Heart left ventricle (tissue), 16 donors: ENCODE data around the gene TBCD. TPM values are rescaled to one million over a fixed set of nuclear protein-coding genes. Genes with fewer than 3 reads are reported as not detected.
A peak's percentile ranks its signal among the peaks of the same experiment; 100 is the strongest.

Experiments
- ATAC-seq, 4 donors: fragments of 200-7000 bp; cut with Tn5 transposase; one replicate each; pipeline ENCODE4 v1.9.1; 2020 to 2022; ENCODE audit warnings: moderate library complexity in 4 of 4, mild to moderate bottlenecking in 3 of 4, moderate number of reproducible peaks in 1 of 4
- DNase-seq, 5 donors: peaks; one replicate each; pipeline ENCODE4 v3.0.0-alpha.2; 2020
- H3K27ac ChIP-seq, 12 donors: fragments of 200-600 bp; sonication (generic) in 4 of 12; one replicate each; pipeline versions ENCODE4 v1.5.0 to v1.8.0; 2016 to 2022; ENCODE audit warnings: mild to moderate bottlenecking in 2 of 12
- H3K27me3 ChIP-seq, 9 donors: fragments of 200-600 bp; sonication (generic) in 2 of 9; one replicate each; pipeline versions ENCODE4 v1.5.1 to v1.8.0; 2016 to 2022; ENCODE audit warnings: mild to moderate bottlenecking in 3 of 9
- H3K36me3 ChIP-seq, 9 donors: fragments of 200-600 bp; sonication (generic) in 2 of 9; one replicate each; pipeline versions ENCODE4 v1.5.0 to v1.8.0; 2018 to 2022; ENCODE audit warnings: mild to moderate bottlenecking in 2 of 9
- H3K4me1 ChIP-seq, 12 donors: fragments of 200-600 bp; sonication (generic) in 4 of 12; one replicate each; pipeline versions ENCODE4 v1.5.0 to v1.8.0; 2016 to 2022; ENCODE audit warnings: mild to moderate bottlenecking in 3 of 12
- H3K4me3 ChIP-seq, 12 donors: fragments of 200-600 bp; sonication (generic) in 4 of 12; one replicate each; pipeline versions ENCODE4 v1.5.0 to v1.8.0; 2017 to 2022; ENCODE audit warnings: mild to moderate bottlenecking in 9 of 12, moderate library complexity in 4 of 12
- H3K9me3 ChIP-seq, 12 donors: fragments of 200-600 bp; sonication (generic) in 4 of 12; one replicate each; pipeline versions ENCODE4 v1.5.0 to v1.8.0; 2016 to 2022; ENCODE audit warnings: mild to moderate bottlenecking in 1 of 12
- CTCF ChIP-seq, 12 donors: fragments of 200-600 bp; sonication (generic) in 4 of 12; IDR thresholded peaks; one replicate each; pipeline versions ENCODE4 v1.5.0 to v1.8.0; 2018 to 2022; ENCODE audit warnings: antibody characterized with exemption in 12 of 12, mild to moderate bottlenecking in 5 of 12
- POLR2A ChIP-seq, 2 donors: fragments of 450-650 bp; IDR thresholded peaks; one replicate each; pipeline ENCODE4 v1.6.1; 2017; ENCODE audit warnings: antibody characterized with exemption in 2 of 2, mild to moderate bottlenecking in 2 of 2, moderate library complexity in 2 of 2
- WGBS, 4 donors: extraction: QIAGEN DNeasy Blood & Tissue Kit in 2 of 4; methylation state at CpG; one replicate each; pipeline versions ENCODE4 v1.1.5 to v1.1.7; 2013 to 2018; 5-methylcytosine and 5-hydroxymethylcytosine counted together
- intact Hi-C, 10 donors: fragments of 100-400 bp; cut with DNase I; formaldehyde crosslinking; loops; one replicate each; pipeline versions ENCODE4 v1.11.1 to v1.14.2; 2022
- polyA plus RNA-seq, 2 donors: library from polyadenylated mRNA; stranded (reverse); fragments of 200-250 nt; gene quantifications; one replicate each; pipeline ENCODE4 v1.2.3, GENCODE V29; 2013
- total RNA-seq, 9 donors: library from RNA; depleted of rRNA in 2 of 9; stranded (reverse); fragments of >200 nt in 2 of 9; fragmentation: NEBNext Ultra II Directional in 3 of 9; extraction: Animal tissue kit (Norgen Biotek cat#: 25700) in 3 of 9; gene quantifications; one replicate each; pipeline versions ENCODE4 v1.1.0 to v1.2.4, GENCODE V29; 2016 to 2023
- donor health status: ischemic (EF 13 %, LVEDD 7.1; RV severe dilation, severe dysfunction).
- donor health status: healthy with polysubstance abuse.
- donor health status: DM: no; HTN: yes; CAD: no.
- donor health status: DM: no; HTN: no; CAD: no.
- donor health status: ischemic (EF 25% LVEDD 6.9; RV normal size, moderate dysfunction).
- donor health status: ischemic (EF 25% LVEDD 5.7; RV mildly dilated, moderate dysfunction).
- donor health status: healthy.
- donor health status: DM: yes; HTN: yes; CAD: no.
- donor health status: ischemic (EF 35%, LVEDD 5.7; RV mildly dilated, moderate dysfunction).
- donor health status: nonischemic (EF 11% LVEDD 7.7; RV severe dilation, severe dysfunction).
- donor health status: DM: yes; HTN: yes; CAD: no.
- donor health status: PGD.
- donor health status: ischemic (EF 29% LVEDD 5.4; RV normal size, mild dysfunction).
- donor health status: nonischemic (EF 23%, LVEDD 6.1; RV moderate dilation, normal function).

The TBCD gene
- total and polyA plus RNA-seq, 11 donors = 36.9 to 98.4 (median 58.5) TPM

- intact Hi-C loops = loop anchor here in 2 of 10 donors (1.0 to 10.0 kb wide), 3 partner anchors 27 to 91 kb away; no protein-coding TSS in a partner anchor
- Histone ChIP-seq H3K36me3 (peaks cover 0 to 33% (median 18%) of the 10 kb centered on the region in 9 donors), H3K4me3 (peak overlapping the region in 1 of 12 donors; percentile 4), H3K27ac (peak overlapping the region; percentile 43 to 86 (median 70)), H3K4me1 (peaks cover under 1 to 54% (median 32%) of the 10 kb centered on the region in 12 donors), H3K9me3 (no peaks in the 10 kb centered on the region), H3K27me3 (no peaks in the 10 kb centered on the region)
- no peak for TF ChIP-seq CTCF (IDR thresholded peaks at IDR 0.05)
- TF ChIP-seq POLR2A (IDR thresholded peaks at IDR 0.05) = no peak
- peak in 2 of 5 donors; percentile 18 to 55 for DNase-seq
- WGBS, 4 donors = 74 to 80% (median 76%) methylated on average over 30 to 41 of the region's 41 CpGs
- ATAC-seq = no peak
These were observed 120.1 kb downstream of the TBCD start for GRCh38 chr17:82871776-82872561.

GRCh38 chr17:82872591-82873520 is 121.0 kb downstream of the TBCD start:
- peak in 1 of 5 donors; percentile 24 for DNase-seq
- Histone ChIP-seq H3K4me3 (no peak overlapping the region), H3K36me3 (peaks cover 0 to 33% (median 18%) of the 10 kb centered on the region in 9 donors), H3K9me3 (no peaks in the 10 kb centered on the region), H3K4me1 (peaks cover 3 to 53% (median 35%) of the 10 kb centered on the region in 12 donors), H3K27me3 (no peaks in the 10 kb centered on the region), H3K27ac (peak overlapping the region in 9 of 12 donors; percentile 48 to 86 (median 74))
- no peak for TF ChIP-seq POLR2A (IDR thresholded peaks at IDR 0.05)
- TF ChIP-seq CTCF (IDR thresholded peaks at IDR 0.05) = no peak
- 85 to 91% (median 85%) methylated on average over 24 to 33 of the region's 33 CpGs for WGBS, 4 donors
- intact Hi-C loops = loop anchor here in 1 of 10 donors (10.0 kb wide), 1 partner anchor 68 kb away; no protein-coding TSS in a partner anchor
- ATAC-seq = no peak

GRCh38 chr17:82873521-82873920 is 121.7 kb downstream of the TBCD start:
- ATAC-seq (no peak), DNase-seq (no peak)
- Histone ChIP-seq H3K27me3 (no peaks in the 10 kb centered on the region), H3K4me3 (no peak overlapping the region), H3K4me1 (peaks cover 3 to 53% (median 35%) of the 10 kb centered on the region in 12 donors), H3K9me3 (no peaks in the 10 kb centered on the region), H3K27ac (peak overlapping the region in 2 of 12 donors; percentile 70 to 74), H3K36me3 (peaks cover 0 to 33% (median 18%) of the 10 kb centered on the region in 9 donors)
- intact Hi-C loops = loop anchor here in 1 of 10 donors (10.0 kb wide), 1 partner anchor 69 kb away; no protein-coding TSS in a partner anchor
- WGBS, 4 donors = 95% methylated on average over 8 to 19 of the region's 19 CpGs
- TF ChIP-seq POLR2A (IDR thresholded peaks at IDR 0.05) (no peak), CTCF (IDR thresholded peaks at IDR 0.05) (no peak)
